LNCAP (cell line): ENCODE data around the gene CYP3A4.

Source experiments
- TF ChIP-seq, protein P1 (sequence below): fragments of 450-650 bp; IDR thresholded peaks from 2 replicates; pipeline ENCODE4 v1.5.1; 2017; ENCODE audit warnings: mild to moderate bottlenecking

CYP3A4 gene

GRCh38 chr7:99752356-99752755, 31.6 kb downstream of the CYP3A4 start:
- TF ChIP-seq, protein P1, sequence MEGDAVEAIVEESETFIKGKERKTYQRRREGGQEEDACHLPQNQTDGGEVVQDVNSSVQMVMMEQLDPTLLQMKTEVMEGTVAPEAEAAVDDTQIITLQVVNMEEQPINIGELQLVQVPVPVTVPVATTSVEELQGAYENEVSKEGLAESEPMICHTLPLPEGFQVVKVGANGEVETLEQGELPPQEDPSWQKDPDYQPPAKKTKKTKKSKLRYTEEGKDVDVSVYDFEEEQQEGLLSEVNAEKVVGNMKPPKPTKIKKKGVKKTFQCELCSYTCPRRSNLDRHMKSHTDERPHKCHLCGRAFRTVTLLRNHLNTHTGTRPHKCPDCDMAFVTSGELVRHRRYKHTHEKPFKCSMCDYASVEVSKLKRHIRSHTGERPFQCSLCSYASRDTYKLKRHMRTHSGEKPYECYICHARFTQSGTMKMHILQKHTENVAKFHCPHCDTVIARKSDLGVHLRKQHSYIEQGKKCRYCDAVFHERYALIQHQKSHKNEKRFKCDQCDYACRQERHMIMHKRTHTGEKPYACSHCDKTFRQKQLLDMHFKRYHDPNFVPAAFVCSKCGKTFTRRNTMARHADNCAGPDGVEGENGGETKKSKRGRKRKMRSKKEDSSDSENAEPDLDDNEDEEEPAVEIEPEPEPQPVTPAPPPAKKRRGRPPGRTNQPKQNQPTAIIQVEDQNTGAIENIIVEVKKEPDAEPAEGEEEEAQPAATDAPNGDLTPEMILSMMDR = no peak

GRCh38 chr7:99748846-99749579, 35.0 kb downstream of the CYP3A4 start:
- TF ChIP-seq, protein P1 = no peak

GRCh38 chr7:99742737-99743394, 41.1 kb downstream of the CYP3A4 start:
- TF ChIP-seq, protein P1 = no peak

GRCh38 chr7:99741441-99741795, 42.6 kb downstream of the CYP3A4 start:
- TF ChIP-seq, protein P1 = no peak

- TF ChIP-seq, protein P1 = no peak
Measured at GRCh38 chr7:99740573-99741440, 43.2 kb downstream of the CYP3A4 start.

DNA sequence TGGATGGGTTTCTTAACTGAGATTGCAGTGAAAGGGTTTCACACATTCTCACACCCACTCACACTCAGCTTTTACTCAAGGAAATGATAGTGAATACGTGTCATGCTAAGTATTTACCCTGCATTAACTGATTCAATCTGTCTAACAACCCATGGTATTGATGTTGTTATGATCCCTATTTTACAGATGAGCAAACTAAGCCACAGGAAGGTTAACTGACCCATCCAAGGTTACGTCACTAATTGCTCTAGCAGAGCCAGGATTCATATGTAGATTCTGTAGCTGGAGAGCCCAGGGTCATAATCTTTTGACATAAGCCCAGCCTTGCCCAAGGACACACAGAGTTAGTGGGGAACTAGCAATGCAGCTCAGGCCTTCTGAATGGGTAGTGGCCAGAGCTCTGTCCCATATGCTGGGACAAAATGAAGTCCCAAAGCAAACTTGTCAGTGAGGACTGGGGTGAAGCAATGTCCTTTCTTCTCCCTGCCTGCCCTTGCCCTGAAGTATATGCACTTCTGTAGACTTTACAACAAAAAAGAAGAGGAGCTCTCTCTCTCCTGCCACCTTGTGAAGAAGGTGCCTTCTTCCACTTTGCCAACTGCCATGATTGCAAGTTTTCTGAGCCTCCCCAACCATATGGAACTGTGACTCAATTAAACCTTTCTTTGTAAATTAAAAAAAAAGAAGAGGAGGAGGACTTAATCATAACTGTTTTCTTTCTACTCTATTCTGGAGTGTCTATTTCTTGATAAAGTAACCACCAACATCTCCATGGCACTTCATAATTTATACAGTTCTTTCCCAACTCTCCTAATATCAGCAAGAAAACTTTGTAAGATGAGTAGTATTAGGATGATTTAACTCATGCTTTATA, 44.0 kb downstream of the CYP3A4 start:
- TF ChIP-seq, protein P1 = no peak

DNA sequence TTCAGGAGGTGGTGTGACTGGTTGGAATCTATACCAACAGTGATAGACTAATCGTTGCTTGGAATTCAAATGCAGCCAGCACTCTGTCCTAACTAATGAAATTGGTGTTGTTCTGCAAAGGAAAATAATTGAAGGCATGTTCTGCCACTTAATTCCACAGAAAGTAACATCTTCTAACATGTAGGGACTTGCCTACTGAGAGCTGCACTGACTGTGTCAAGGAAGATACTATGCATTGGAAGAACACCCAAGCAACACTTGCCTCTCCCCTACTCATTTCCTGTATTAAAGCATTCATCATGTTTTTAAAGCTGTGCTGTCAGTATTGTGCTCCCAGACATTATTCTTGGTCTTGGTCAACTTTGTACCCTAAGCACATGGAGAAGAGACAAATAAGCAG, 46.3 kb downstream of the CYP3A4 start:
- TF ChIP-seq, protein P1 = no peak
